H1 (cell line): Measurements from ENCODE around the gene MRPS9. TPM values are rescaled to one million over a fixed set of nuclear protein-coding genes. Genes with fewer than 3 reads are reported as not detected.

Experiments
- CTCF ChIA-PET: fragments of 300-600 bp; sonication (Branson Sonifier 250); formaldehyde crosslinking; loops from one replicate; lab custom pipeline; 2021; ENCODE audit not compliant: partially characterized antibody; lab: Charles Lee
- POLR2A ChIA-PET: fragments of 300-600 bp; sonication (Branson Sonifier 250); formaldehyde crosslinking; loops from one replicate; lab custom pipeline; 2021; ENCODE audit warnings: inconsistent platforms; ENCODE audit not compliant: partially characterized antibody; lab: Charles Lee
- DNase-seq, 2 experiments: peaks; one replicate each; pipeline versions ENCODE4 v3.0.0 to v3.0.0-alpha.2; 2010 to 2022; ENCODE audit warnings: low spot score in 2 of 2, low read depth in 1 of 2, mixed read lengths in 1 of 2
- FAIRE-seq: peaks from 2 replicates; lab custom pipeline; 2011; peaks lifted over from hg19 to GRCh38; lab: Jason Lieb, UNC
- H2AFZ ChIP-seq: 2 replicates; pipeline ENCODE4 v1.8.1; 2012; ENCODE audit warnings: low read length, inconsistent platforms
- H2AK5ac ChIP-seq: 2 replicates; pipeline ENCODE4 v1.6.1; 2013; ENCODE audit warnings: low read depth, low read length
- H2BK120ac ChIP-seq: replicated peaks from 2 replicates; pipeline ENCODE3; 2013; ENCODE audit warnings: low read depth, low read length, inconsistent platforms
- H2BK12ac ChIP-seq: 2 replicates; pipeline ENCODE4 v1.6.1; 2013; ENCODE audit warnings: low read depth, low read length
- H2BK15ac ChIP-seq: 2 replicates; pipeline ENCODE4 v1.6.1; 2013; ENCODE audit warnings: low read length
- H2BK20ac ChIP-seq: 2 replicates; pipeline ENCODE4 v1.6.1; 2013; ENCODE audit warnings: low read length
- H2BK5ac ChIP-seq: 2 replicates; pipeline ENCODE4 v1.6.1; 2013; ENCODE audit warnings: low read depth, low read length
- H3K14ac ChIP-seq: 2 replicates; pipeline ENCODE4 v1.6.1; 2013; ENCODE audit warnings: inconsistent platforms; ENCODE audit not compliant: insufficient read length
- H3K18ac ChIP-seq: 2 replicates; pipeline ENCODE4 v1.6.1; 2013; ENCODE audit warnings: low read length; ENCODE audit errors: extremely low read depth
- H3K23ac ChIP-seq: 2 replicates; pipeline ENCODE4 v1.6.1; 2013; ENCODE audit warnings: inconsistent platforms; ENCODE audit not compliant: insufficient read length
- H3K23me2 ChIP-seq: 2 replicates; pipeline ENCODE4 v1.6.1; 2013; ENCODE audit warnings: low read depth, low read length
- H3K27ac ChIP-seq: 2 replicates; pipeline ENCODE4 v1.6.1; 2011; ENCODE audit warnings: low read depth, low read length, inconsistent platforms
- H3K27me3 ChIP-seq, 4 experiments: replicated peaks in 1 of 4; 1 replicate in 1 of 4; 2 replicates in 3 of 4; pipeline versions ENCODE4 v1.6.1 to v1.8.1; 2011 to 2013; ENCODE audit warnings: low read length in 3 of 4, mild to moderate bottlenecking in 3 of 4, inconsistent platforms in 2 of 4, mixed read lengths in 2 of 4, moderate library complexity in 1 of 4; ENCODE audit not compliant: control insufficient read depth in 3 of 4, insufficient read depth in 3 of 4; ENCODE audit errors: extremely low read depth in 1 of 4
- H3K36me3 ChIP-seq, 4 experiments: 2 replicates each; pipeline versions ENCODE4 v1.6.1 to v1.8.1; 2011 to 2013; ENCODE audit warnings: mild to moderate bottlenecking in 4 of 4, low read length in 3 of 4, moderate library complexity in 2 of 4, control low read depth in 1 of 4, inconsistent platforms in 1 of 4; ENCODE audit not compliant: insufficient read depth in 4 of 4, control insufficient read depth in 2 of 4
- H3K4ac ChIP-seq: replicated peaks from 2 replicates; pipeline ENCODE3; 2013; ENCODE audit warnings: low read length, low read depth, mixed read lengths, inconsistent platforms; ENCODE audit not compliant: insufficient read length
- H3K4me1 ChIP-seq, 4 experiments: replicated peaks in 1 of 4; 1 replicate in 1 of 4; 2 replicates in 3 of 4; pipeline versions ENCODE4 v1.6.1 to v1.8.1; 2011 to 2013; ENCODE audit warnings: low read length in 3 of 4, inconsistent platforms in 2 of 4, mixed read lengths in 1 of 4; ENCODE audit not compliant: insufficient read depth in 4 of 4, control insufficient read depth in 3 of 4
- H3K4me2 ChIP-seq, 2 experiments: 2 replicates each; pipeline versions ENCODE4 v1.6.1 to v1.8.1; 2011 to 2013; ENCODE audit warnings: low read depth in 2 of 2, low read length in 2 of 2, control low read depth in 1 of 2, inconsistent platforms in 1 of 2, mild to moderate bottlenecking in 1 of 2; ENCODE audit not compliant: insufficient read depth in 1 of 2
- H3K4me3 ChIP-seq, 4 experiments: fragments of 200-600, 300-600 bp in 1 of 4; sonication (generic), shearing (Covaris generic), sonication (Bioruptor Twin) in 1 of 4; 2 replicates each; pipeline versions ENCODE4 v1.5.1 to v1.8.1; 2011 to 2016; ENCODE audit warnings: low read length in 4 of 4, low read depth in 3 of 4, control low read depth in 2 of 4, inconsistent platforms in 2 of 4, mild to moderate bottlenecking in 2 of 4, mixed read lengths in 1 of 4, moderate library complexity in 1 of 4; ENCODE audit not compliant: insufficient read depth in 2 of 4; ENCODE audit errors: extremely low read depth in 1 of 4
- H3K56ac ChIP-seq: replicated peaks from 2 replicates; pipeline ENCODE3; 2013; ENCODE audit warnings: low read depth, mild to moderate bottlenecking, mixed read lengths, low read length, inconsistent platforms; ENCODE audit not compliant: insufficient read length
- H3K79me1 ChIP-seq: 2 replicates; pipeline ENCODE4 v1.6.1; 2013; ENCODE audit warnings: low read depth, low read length, control low read depth
- H3K79me2 ChIP-seq, 2 experiments: 2 replicates each; pipeline versions ENCODE4 v1.6.1 to v1.8.1; 2012 to 2013; ENCODE audit warnings: low read length in 2 of 2, mild to moderate bottlenecking in 2 of 2, inconsistent platforms in 1 of 2; ENCODE audit not compliant: insufficient read depth in 2 of 2, control insufficient read depth in 1 of 2
- H3K9ac ChIP-seq, 4 experiments: replicated peaks in 1 of 4; 1 replicate in 1 of 4; 2 replicates in 3 of 4; pipeline versions ENCODE4 v1.6.1 to v1.8.1; 2011 to 2013; ENCODE audit warnings: low read depth in 3 of 4, low read length in 3 of 4, control low read depth in 2 of 4, mild to moderate bottlenecking in 2 of 4, moderate library complexity in 2 of 4, inconsistent platforms in 1 of 4; ENCODE audit errors: extremely low read depth in 1 of 4
- H3K9me3 ChIP-seq, 2 experiments: 2 replicates each; pipeline versions ENCODE4 v1.6.1 to v1.8.1; 2012 to 2013; ENCODE audit warnings: mild to moderate bottlenecking in 2 of 2, moderate library complexity in 2 of 2, control low read depth in 1 of 2, inconsistent platforms in 1 of 2, low read depth in 1 of 2, low read length in 1 of 2, mixed read lengths in 1 of 2; ENCODE audit not compliant: insufficient read depth in 2 of 2
- H4K20me1 ChIP-seq, 2 experiments: replicated peaks in 1 of 2; 2 replicates each; pipeline versions ENCODE3 to v1.8.1; 2011 to 2013; ENCODE audit warnings: inconsistent platforms in 2 of 2, low read length in 2 of 2, mild to moderate bottlenecking in 1 of 2; ENCODE audit not compliant: insufficient read depth in 2 of 2, control insufficient read depth in 1 of 2
- H4K5ac ChIP-seq: 2 replicates; pipeline ENCODE4 v1.6.1; 2013; ENCODE audit warnings: low read length, low read depth, mixed read lengths, inconsistent platforms; ENCODE audit not compliant: insufficient read length
- H4K8ac ChIP-seq: 2 replicates; pipeline ENCODE4 v1.8.0; 2013; ENCODE audit warnings: mild to moderate bottlenecking, moderate library complexity, low read length, inconsistent platforms; ENCODE audit not compliant: insufficient read depth; ENCODE audit errors: extremely low read depth
- H4K91ac ChIP-seq: replicated peaks from 2 replicates; pipeline ENCODE3; 2013; ENCODE audit warnings: low read length, mixed read lengths, inconsistent platforms; ENCODE audit not compliant: insufficient read length
- BCL11A ChIP-seq, 2 experiments: IDR thresholded peaks; one replicate each; pipeline ENCODE4 v1.6.1; 2011; ENCODE audit warnings: low read depth in 2 of 2, low read length in 2 of 2, mild to moderate bottlenecking in 2 of 2
- KDM5A ChIP-seq: fragments of 200-600 bp; IDR thresholded peaks from 2 replicates; pipeline ENCODE4 v1.7.1; 2012; ENCODE audit warnings: mild to moderate bottlenecking, low read length, inconsistent platforms, mixed read lengths
- MAX ChIP-seq: IDR thresholded peaks from 2 replicates; pipeline ENCODE4 v1.6.1; 2012; ENCODE audit warnings: inconsistent platforms
- POLR2AphosphoS5 ChIP-seq: IDR thresholded peaks from 2 replicates; pipeline ENCODE4 v1.6.1; 2011; ENCODE audit warnings: low read depth, low read length
- RAD21 ChIP-seq, 2 experiments: IDR thresholded peaks in 1 of 2; conservative IDR thresholded peaks in 1 of 2; 2 replicates each; pipeline ENCODE4 v1.6.1; 2011; ENCODE audit warnings: low read depth in 2 of 2, low read length in 2 of 2, improper control_type of control experiment in 1 of 2, inconsistent platforms in 1 of 2, mild to moderate bottlenecking in 1 of 2, moderate library complexity in 1 of 2
- RFX5 ChIP-seq: IDR thresholded peaks from 2 replicates; pipeline ENCODE4 v1.6.1; 2011; ENCODE audit warnings: low read depth, low read length, improper control_type of control experiment, borderline replicate concordance
- SIX5 ChIP-seq: IDR thresholded peaks from 2 replicates; pipeline ENCODE4 v1.6.1; 2011; ENCODE audit warnings: mild to moderate bottlenecking, low read depth, low read length
- SUZ12 ChIP-seq: fragments of 200-600 bp; sonication (generic); IDR thresholded peaks from 2 replicates; pipeline ENCODE4 v1.6.1; 2012; ENCODE audit warnings: mild to moderate bottlenecking, inconsistent platforms, low read length, moderate library complexity, mixed read lengths
- TAF1 ChIP-seq: IDR thresholded peaks from 2 replicates; pipeline ENCODE4 v1.6.1; 2011; ENCODE audit warnings: mild to moderate bottlenecking, low read depth, low read length
- TCF12 ChIP-seq: IDR thresholded peaks from 2 replicates; pipeline ENCODE4 v1.6.1; 2011; ENCODE audit warnings: low read depth, mild to moderate bottlenecking, low read length
- ZNF274 ChIP-seq: IDR thresholded peaks from 2 replicates; pipeline ENCODE4 v1.7.0; 2012; ENCODE audit warnings: low read length, borderline replicate concordance; ENCODE audit errors: extremely low read depth
- WGBS, 2 experiments: shearing (Covaris generic) in 1 of 2; methylation state at CpG; one replicate each; pipeline versions ENCODE4 v1.1.6 to v1.1.7; 2013 to 2015; ENCODE audit warnings: low lambda C conversion rate in 2 of 2, mixed read lengths in 2 of 2, inconsistent platforms in 1 of 2, low coverage in 1 of 2, missing lambda C conversion rate in 1 of 2; ENCODE audit not compliant: insufficient replicate concordance in 2 of 2, insufficient coverage in 1 of 2, insufficient read length in 1 of 2; ENCODE audit errors: extremely low coverage in 1 of 2, missing lambda C conversion rate in 1 of 2; 5-methylcytosine and 5-hydroxymethylcytosine counted together
- polyA plus RNA-seq, 7 experiments: library from polyadenylated mRNA; depleted of rRNA in 3 of 7; stranded (reverse) in 5 of 7; unstranded in 2 of 7; fragments of >200 nt in 5 of 7; fragments of 200-250 nt in 2 of 7; gene quantifications; 1 replicate in 5 of 7; 2 replicates in 1 of 7; 4 replicates in 1 of 7; pipeline versions ENCODE4 v1.2.1 to v1.2.3, GENCODE V29; 2011 to 2013; ENCODE audit warnings: missing spikeins in 2 of 7, mixed read lengths in 2 of 7
- total RNA-seq: library from RNA; stranded (reverse); fragmentation: NEBNext Ultra II Directional; extraction: Animal tissue kit (Norgen Biotek cat#: 25700); gene quantifications from 2 replicates; pipeline ENCODE4 v1.2.1, GENCODE V29; 2021
- TF ChIP-seq, protein P1 (sequence below): IDR thresholded peaks from 2 replicates; pipeline ENCODE4 v1.6.1; 2012; ENCODE audit warnings: inconsistent platforms

MRPS9 gene
- total and polyA plus RNA-seq, 2 of the 8 experiments (the other 6 are each of a cell fraction or from before 2014, with no cell fraction given): 36.2 to 71.0 TPM

- Histone ChIP-seq H3K4me3 (no peak overlapping the region), H3K14ac (no peak overlapping the region), H2BK20ac (no peak overlapping the region), H3K4ac (no peak overlapping the region), H3K9me3 (no peaks in the 10 kb centered on the region), H3K79me2 (no peaks in the 10 kb centered on the region), H2AFZ (no peak overlapping the region), H3K23ac (no peak overlapping the region), H3K36me3 (no peaks in the 10 kb centered on the region), H4K91ac (no peak overlapping the region), H3K23me2 (no peaks in the 10 kb centered on the region), H4K20me1 (no peaks in the 10 kb centered on the region), H4K8ac (no peak overlapping the region), H3K9ac (no peak overlapping the region; a peak in 1 of 7 replicates), H3K27me3 (no peaks in the 10 kb centered on the region), H2AK5ac (no peak overlapping the region), H3K27ac (no peak overlapping the region), H3K4me1 (no peaks in the 10 kb centered on the region; a peak in 1 of 7 replicates), H3K18ac (no peak overlapping the region), H3K4me2 (no peak overlapping the region), H2BK5ac (no peak overlapping the region), H4K5ac (no peak overlapping the region), H2BK120ac (no peak overlapping the region), H2BK12ac (no peak overlapping the region), H2BK15ac (no peak overlapping the region), H3K56ac (no peak overlapping the region), H3K79me1 (no peaks in the 10 kb centered on the region)
- FAIRE-seq (no peak), DNase-seq (no peak)
- ChIA-PET POLR2A (interaction anchor here (1.0 to 1.3 kb wide), 2 partner anchors 10 to 76 kb away, joined by 3 to 4 read pairs; partner anchors contain the start of gene MRPS9), CTCF (interaction anchor here (0.6 to 14.4 kb wide), 22 partner anchors 10 to 185 kb away, joined by 3 to 541 read pairs (median 14); partner anchors contain the start of gene GPR45)
- 87% methylated on average over 4 of the region's 4 CpGs; no CpG with 5 or more reads in 1 of the 2 experiments for WGBS, 2 experiments
- no peak for TF ChIP-seq RFX5
- TF ChIP-seq BCL11A (IDR thresholded peaks at IDR 0.05; ENCODE audit: low read depth in 2 of 2, low read length in 2 of 2): no peak
- TF ChIP-seq POLR2AphosphoS5: no peak
- TF ChIP-seq MAX: no peak
- TF ChIP-seq, protein P1, sequence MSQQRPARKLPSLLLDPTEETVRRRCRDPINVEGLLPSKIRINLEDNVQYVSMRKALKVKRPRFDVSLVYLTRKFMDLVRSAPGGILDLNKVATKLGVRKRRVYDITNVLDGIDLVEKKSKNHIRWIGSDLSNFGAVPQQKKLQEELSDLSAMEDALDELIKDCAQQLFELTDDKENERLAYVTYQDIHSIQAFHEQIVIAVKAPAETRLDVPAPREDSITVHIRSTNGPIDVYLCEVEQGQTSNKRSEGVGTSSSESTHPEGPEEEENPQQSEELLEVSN: no peak
- no peak for TF ChIP-seq SUZ12
- TF ChIP-seq ZNF274: no peak
- no peak for TF ChIP-seq TAF1
- TF ChIP-seq KDM5A: no peak
- no peak for TF ChIP-seq TCF12
- TF ChIP-seq SIX5: no peak
- no peak for TF ChIP-seq RAD21 (IDR thresholded peaks at IDR 0.05 in 1 of 2, conservative IDR thresholded peaks at IDR 0.05 in 1 of 2; ENCODE audit: low read depth in 2 of 2, low read length in 2 of 2)
Observed at GRCh38 chr2:105113616-105114291, 75.9 kb downstream of the MRPS9 start.
